AG10803 (cell line): ENCODE measurements around the gene NECTIN2.
"Not testable (repeated sequence)": the region's sequence is repeated elsewhere in the genome, so short reads cannot be mapped to it uniquely, and the experiment has no call there.

Source experiments
- DNase-seq: peaks from one replicate; pipeline ENCODE4 v3.0.0; 2010; ENCODE audit warnings: low read depth
- H3K4me3 ChIP-seq: 2 replicates; pipeline ENCODE4 v1.5.1; 2011; ENCODE audit warnings: mild to moderate bottlenecking, low read length, control low read depth
- CTCF ChIP-seq: conservative IDR thresholded peaks from 2 replicates; pipeline ENCODE4 v1.5.1; 2011; ENCODE audit warnings: mild to moderate bottlenecking, low read length, control low read depth, inconsistent platforms

NECTIN2 gene

GRCh38 chr19:44904426-44904994 lies 58.4 kb downstream of the NECTIN2 start:
- no peak for DNase-seq
- TF ChIP-seq CTCF = peak; percentile 24
- no peak overlapping the region for H3K4me3 ChIP-seq

- TF ChIP-seq CTCF = no peak
- no peak within 1 kb of the TSS for H3K4me3 ChIP-seq
- no peak for DNase-seq
Observed at GRCh38 chr19:44905437-44906160, 59.5 kb downstream of the NECTIN2 start, which contains the start of gene APOE. Gene APOE, plus strand, starts transcription at chr19:44905796. Its CDS starts 829 bp downstream, at chr19:44906625.

DNA sequence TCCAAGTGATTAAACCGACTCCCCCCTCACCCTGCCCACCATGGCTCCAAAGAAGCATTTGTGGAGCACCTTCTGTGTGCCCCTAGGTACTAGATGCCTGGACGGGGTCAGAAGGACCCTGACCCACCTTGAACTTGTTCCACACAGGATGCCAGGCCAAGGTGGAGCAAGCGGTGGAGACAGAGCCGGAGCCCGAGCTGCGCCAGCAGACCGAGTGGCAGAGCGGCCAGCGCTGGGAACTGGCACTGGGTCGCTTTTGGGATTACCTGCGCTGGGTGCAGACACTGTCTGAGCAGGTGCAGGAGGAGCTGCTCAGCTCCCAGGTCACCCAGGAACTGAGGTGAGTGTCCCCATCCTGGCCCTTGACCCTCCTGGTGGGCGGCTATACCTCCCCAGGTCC lies 61.5 kb downstream of the NECTIN2 start:
- TF ChIP-seq CTCF = no peak
- DNase-seq = no peak
- no peak overlapping the region for H3K4me3 ChIP-seq

DNA sequence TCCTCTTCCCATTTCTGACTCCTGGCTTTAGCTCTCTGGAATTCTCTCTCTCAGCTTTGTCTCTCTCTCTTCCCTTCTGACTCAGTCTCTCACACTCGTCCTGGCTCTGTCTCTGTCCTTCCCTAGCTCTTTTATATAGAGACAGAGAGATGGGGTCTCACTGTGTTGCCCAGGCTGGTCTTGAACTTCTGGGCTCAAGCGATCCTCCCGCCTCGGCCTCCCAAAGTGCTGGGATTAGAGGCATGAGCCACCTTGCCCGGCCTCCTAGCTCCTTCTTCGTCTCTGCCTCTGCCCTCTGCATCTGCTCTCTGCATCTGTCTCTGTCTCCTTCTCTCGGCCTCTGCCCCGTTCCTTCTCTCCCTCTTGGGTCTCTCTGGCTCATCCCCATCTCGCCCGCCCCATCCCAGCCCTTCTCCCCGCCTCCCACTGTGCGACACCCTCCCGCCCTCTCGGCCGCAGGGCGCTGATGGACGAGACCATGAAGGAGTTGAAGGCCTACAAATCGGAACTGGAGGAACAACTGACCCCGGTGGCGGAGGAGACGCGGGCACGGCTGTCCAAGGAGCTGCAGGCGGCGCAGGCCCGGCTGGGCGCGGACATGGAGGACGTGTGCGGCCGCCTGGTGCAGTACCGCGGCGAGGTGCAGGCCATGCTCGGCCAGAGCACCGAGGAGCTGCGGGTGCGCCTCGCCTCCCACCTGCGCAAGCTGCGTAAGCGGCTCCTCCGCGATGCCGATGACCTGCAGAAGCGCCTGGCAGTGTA lies 62.2 kb downstream of the NECTIN2 start:
- no peak for DNase-seq
- H3K4me3 ChIP-seq = no peak overlapping the region
- TF ChIP-seq CTCF = no peak

- DNase-seq = no peak
- TF ChIP-seq CTCF = no peak
- no peak overlapping the region for H3K4me3 ChIP-seq
Observed at GRCh38 chr19:44908836-44909261, 62.8 kb downstream of the NECTIN2 start.

DNA sequence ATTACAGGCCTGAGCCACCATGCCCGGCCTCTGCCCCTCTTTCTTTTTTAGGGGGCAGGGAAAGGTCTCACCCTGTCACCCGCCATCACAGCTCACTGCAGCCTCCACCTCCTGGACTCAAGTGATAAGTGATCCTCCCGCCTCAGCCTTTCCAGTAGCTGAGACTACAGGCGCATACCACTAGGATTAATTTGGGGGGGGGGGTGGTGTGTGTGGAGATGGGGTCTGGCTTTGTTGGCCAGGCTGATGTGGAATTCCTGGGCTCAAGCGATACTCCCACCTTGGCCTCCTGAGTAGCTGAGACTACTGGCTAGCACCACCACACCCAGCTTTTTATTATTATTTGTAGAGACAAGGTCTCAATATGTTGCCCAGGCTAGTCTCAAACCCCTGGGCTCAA lies 63.7 kb downstream of the NECTIN2 start:
- no peak overlapping the region for H3K4me3 ChIP-seq
- no peak for DNase-seq
- no peak for TF ChIP-seq CTCF

- not testable (repeated sequence) for H3K4me3 ChIP-seq, DNase-seq
Observed at GRCh38 chr19:44911896-44912295, 65.8 kb downstream of the NECTIN2 start.
